Neural cell (in vitro differentiated cells): ENCODE data around the gene PYDC2. TPM values are rescaled to one million over a fixed set of nuclear protein-coding genes. Genes with fewer than 3 reads are reported as not detected.

Experiments
- H2AFZ ChIP-seq: fragments of 200-600, 300-800 bp; sonication (generic), shearing (Covaris generic); 2 replicates; pipeline ENCODE4 v1.6.0; 2014; ENCODE audit warnings: low read depth, mild to moderate bottlenecking, antibody characterized with exemption, low read length, moderate library complexity
- H3F3A ChIP-seq: fragments of 200-600 bp; shearing (Covaris generic); 2 replicates; pipeline ENCODE4 v1.6.1; 2016; ENCODE audit warnings: mild to moderate bottlenecking, moderate library complexity, mixed read lengths, antibody characterized with exemption, low read length; ENCODE audit not compliant: insufficient read depth, poor library complexity, severe bottlenecking
- H3K27ac ChIP-seq: fragments of 200-600, 300-800 bp; sonication (generic), shearing (Covaris generic); 2 replicates; pipeline ENCODE4 v1.5.1; 2014; ENCODE audit warnings: mild to moderate bottlenecking, low read length, moderate library complexity
- H3K27me3 ChIP-seq: fragments of 300-800, 200-600 bp; sonication (generic), shearing (Covaris generic); 2 replicates; pipeline ENCODE4 v1.6.0; 2014; ENCODE audit warnings: mild to moderate bottlenecking, low read depth, low read length, moderate library complexity; ENCODE audit not compliant: insufficient read depth
- H3K36me3 ChIP-seq: fragments of 300-800, 200-600 bp; sonication (generic), shearing (Covaris generic); 2 replicates; pipeline ENCODE4 v1.5.1; 2014; ENCODE audit warnings: mild to moderate bottlenecking, antibody characterized with exemption, low read length, moderate library complexity; ENCODE audit not compliant: insufficient read depth
- H3K4me2 ChIP-seq: fragments of 300-800, 200-600 bp; sonication (generic), shearing (Covaris generic); 2 replicates; pipeline ENCODE4 v1.6.0; 2014; ENCODE audit warnings: mild to moderate bottlenecking, low read length
- H3K4me3 ChIP-seq: fragments of 300-800, 200-600 bp; sonication (generic), shearing (Covaris generic); 2 replicates; pipeline ENCODE4 v1.5.1; 2014; ENCODE audit warnings: mild to moderate bottlenecking, low read length, moderate library complexity
- H3K79me2 ChIP-seq: fragments of 200-600 bp; shearing (Covaris generic); replicated peaks from 2 replicates; pipeline ENCODE4 v1.6.0; 2014; ENCODE audit warnings: mild to moderate bottlenecking, low read length, moderate library complexity; ENCODE audit not compliant: insufficient read depth
- H3K9ac ChIP-seq: fragments of 300-800, 200-600 bp; sonication (generic), shearing (Covaris generic); 2 replicates; pipeline ENCODE4 v1.6.1; 2016; ENCODE audit warnings: mild to moderate bottlenecking, low read length, mixed read lengths
- H3K9me2 ChIP-seq: fragments of 200-600 bp; shearing (Covaris generic); 2 replicates; pipeline ENCODE4 v1.6.1; 2016; ENCODE audit warnings: mild to moderate bottlenecking, low read length, mixed read lengths; ENCODE audit not compliant: insufficient read depth
- H3K9me3 ChIP-seq: fragments of 200-600, 300-800 bp; sonication (generic), shearing (Covaris generic); 2 replicates; pipeline ENCODE4 v1.6.1; 2016; ENCODE audit warnings: mild to moderate bottlenecking, mixed run types, low read length, moderate library complexity, mixed read lengths
- H4K20me1 ChIP-seq: fragments of 200-600 bp; shearing (Covaris generic); 2 replicates; pipeline ENCODE4 v1.6.1; 2016; ENCODE audit warnings: mild to moderate bottlenecking, mixed run types; ENCODE audit not compliant: insufficient read depth
- EP300 ChIP-seq: fragments of 450-650 bp; conservative IDR thresholded peaks from 2 replicates; pipeline ENCODE4 v1.6.1; 2014; ENCODE audit warnings: antibody characterized with exemption, mild to moderate bottlenecking, moderate library complexity; ENCODE audit not compliant: poor library complexity, severe bottlenecking
- EZH2 ChIP-seq: fragments of 200-600, 300-800 bp; shearing (Covaris generic), sonication (generic); IDR thresholded peaks from 2 replicates; pipeline ENCODE4 v1.6.1; 2014; ENCODE audit warnings: antibody characterized with exemption, low read length, borderline replicate concordance, mild to moderate bottlenecking; ENCODE audit not compliant: insufficient read depth, poor library complexity, severe bottlenecking
- MXI1 ChIP-seq: fragments of 450-650 bp; conservative IDR thresholded peaks from 2 replicates; pipeline ENCODE4 v1.6.1; 2014; ENCODE audit warnings: antibody characterized with exemption, mild to moderate bottlenecking; ENCODE audit not compliant: poor library complexity, severe bottlenecking
- POLR2AphosphoS5 ChIP-seq: IDR thresholded peaks from 2 replicates; pipeline ENCODE4 v1.6.1; 2012
- RAD21 ChIP-seq: fragments of 450-650 bp; conservative IDR thresholded peaks from 2 replicates; pipeline ENCODE4 v1.6.1; 2014; ENCODE audit warnings: antibody characterized with exemption, mild to moderate bottlenecking, moderate library complexity
- SMC3 ChIP-seq: fragments of 450-650 bp; conservative IDR thresholded peaks from 2 replicates; pipeline ENCODE4 v1.6.1; 2014; ENCODE audit warnings: antibody characterized with exemption, mild to moderate bottlenecking, moderate library complexity; ENCODE audit not compliant: poor library complexity
- TAF1 ChIP-seq: IDR thresholded peaks from 2 replicates; pipeline ENCODE4 v1.6.1; 2012; ENCODE audit warnings: low read depth
- polyA plus RNA-seq: library from polyadenylated mRNA; depleted of rRNA; stranded (reverse); fragments of >200 nt; gene quantifications from 2 replicates; pipeline ENCODE4 v1.2.3, GENCODE V29; 2014
- TF ChIP-seq, protein P1 (sequence below): IDR thresholded peaks from 2 replicates; pipeline ENCODE4 v1.6.1; 2012; ENCODE audit warnings: borderline replicate concordance
- TF ChIP-seq, protein P2 (sequence below): fragments of 450-650 bp; IDR thresholded peaks from 2 replicates; pipeline ENCODE4 v1.5.1; 2014; ENCODE audit warnings: antibody characterized with exemption, mild to moderate bottlenecking, moderate library complexity; ENCODE audit not compliant: poor library complexity, severe bottlenecking

The PYDC2 gene
- polyA plus RNA-seq, 1 donor from 2014 or later = not detected

DNA sequence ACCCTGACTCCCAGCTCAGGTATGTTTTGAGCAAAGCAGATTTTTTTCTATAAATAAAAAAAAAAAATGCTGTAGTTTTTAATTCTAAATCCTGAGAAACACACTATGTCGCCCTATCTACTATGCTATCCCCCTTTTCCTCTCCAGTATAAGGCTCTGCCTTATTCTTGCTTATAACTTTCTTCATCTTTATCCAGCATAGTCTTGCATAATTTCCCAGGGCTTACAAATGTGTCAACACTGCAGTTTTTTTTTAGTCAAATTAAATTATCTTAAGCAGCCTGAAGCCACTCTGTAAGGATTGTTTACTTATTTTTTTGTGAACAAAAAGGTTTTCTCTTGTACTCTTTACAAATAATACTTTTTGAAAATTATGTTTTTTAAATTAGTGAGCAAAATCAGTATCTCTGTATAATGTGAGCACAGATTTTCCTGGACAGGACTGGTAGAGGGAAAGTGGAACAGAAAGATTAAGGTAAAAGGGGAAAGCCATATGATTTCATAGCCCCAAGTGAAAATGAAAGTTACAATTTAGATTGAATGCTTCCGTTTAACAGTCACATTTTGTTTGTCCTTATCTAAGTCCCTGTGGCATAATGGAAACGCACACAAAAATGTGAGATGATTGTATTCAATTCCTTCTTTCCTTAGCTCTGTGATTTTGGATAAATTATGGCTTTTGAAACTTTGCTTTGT lies 5.6 kb upstream of the PYDC2 start (continued):
- TF ChIP-seq, protein P1, sequence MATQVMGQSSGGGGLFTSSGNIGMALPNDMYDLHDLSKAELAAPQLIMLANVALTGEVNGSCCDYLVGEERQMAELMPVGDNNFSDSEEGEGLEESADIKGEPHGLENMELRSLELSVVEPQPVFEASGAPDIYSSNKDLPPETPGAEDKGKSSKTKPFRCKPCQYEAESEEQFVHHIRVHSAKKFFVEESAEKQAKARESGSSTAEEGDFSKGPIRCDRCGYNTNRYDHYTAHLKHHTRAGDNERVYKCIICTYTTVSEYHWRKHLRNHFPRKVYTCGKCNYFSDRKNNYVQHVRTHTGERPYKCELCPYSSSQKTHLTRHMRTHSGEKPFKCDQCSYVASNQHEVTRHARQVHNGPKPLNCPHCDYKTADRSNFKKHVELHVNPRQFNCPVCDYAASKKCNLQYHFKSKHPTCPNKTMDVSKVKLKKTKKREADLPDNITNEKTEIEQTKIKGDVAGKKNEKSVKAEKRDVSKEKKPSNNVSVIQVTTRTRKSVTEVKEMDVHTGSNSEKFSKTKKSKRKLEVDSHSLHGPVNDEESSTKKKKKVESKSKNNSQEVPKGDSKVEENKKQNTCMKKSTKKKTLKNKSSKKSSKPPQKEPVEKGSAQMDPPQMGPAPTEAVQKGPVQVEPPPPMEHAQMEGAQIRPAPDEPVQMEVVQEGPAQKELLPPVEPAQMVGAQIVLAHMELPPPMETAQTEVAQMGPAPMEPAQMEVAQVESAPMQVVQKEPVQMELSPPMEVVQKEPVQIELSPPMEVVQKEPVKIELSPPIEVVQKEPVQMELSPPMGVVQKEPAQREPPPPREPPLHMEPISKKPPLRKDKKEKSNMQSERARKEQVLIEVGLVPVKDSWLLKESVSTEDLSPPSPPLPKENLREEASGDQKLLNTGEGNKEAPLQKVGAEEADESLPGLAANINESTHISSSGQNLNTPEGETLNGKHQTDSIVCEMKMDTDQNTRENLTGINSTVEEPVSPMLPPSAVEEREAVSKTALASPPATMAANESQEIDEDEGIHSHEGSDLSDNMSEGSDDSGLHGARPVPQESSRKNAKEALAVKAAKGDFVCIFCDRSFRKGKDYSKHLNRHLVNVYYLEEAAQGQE = no peak

DNA sequence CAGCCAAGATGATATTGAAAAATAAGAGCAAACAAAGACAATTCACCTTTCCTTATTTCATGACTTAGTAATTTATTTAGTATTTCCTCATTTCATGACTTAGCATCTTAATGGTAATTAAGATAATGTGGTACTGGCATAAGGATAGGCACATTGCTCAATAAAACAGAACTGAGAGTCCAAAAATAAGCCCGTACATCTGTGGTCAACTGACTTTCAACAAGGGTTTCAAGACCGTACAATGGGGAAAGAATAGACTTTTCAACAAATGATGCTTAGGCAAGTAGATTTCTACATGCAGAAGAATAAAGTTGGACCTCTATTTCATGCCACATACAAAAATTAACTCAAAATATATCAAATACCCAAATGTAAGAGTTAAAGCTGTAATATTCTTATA lies 603 bp upstream of the PYDC2 start:
- no peaks in the 10 kb centered on the region for H3K9me3 ChIP-seq
- no peak overlapping the region for H3K9ac ChIP-seq
- no peak overlapping the region for H3K4me3 ChIP-seq
- no peak overlapping the region for H3K4me2 ChIP-seq
- H2AFZ ChIP-seq = no peak overlapping the region
- H3K27me3 ChIP-seq = no peaks in the 10 kb centered on the region
- H4K20me1 ChIP-seq = no peaks in the 10 kb centered on the region
- H3K79me2 ChIP-seq = no peaks in the 10 kb centered on the region
- no peak for TF ChIP-seq RAD21
- TF ChIP-seq POLR2AphosphoS5 = no peak
- TF ChIP-seq, protein P2, sequence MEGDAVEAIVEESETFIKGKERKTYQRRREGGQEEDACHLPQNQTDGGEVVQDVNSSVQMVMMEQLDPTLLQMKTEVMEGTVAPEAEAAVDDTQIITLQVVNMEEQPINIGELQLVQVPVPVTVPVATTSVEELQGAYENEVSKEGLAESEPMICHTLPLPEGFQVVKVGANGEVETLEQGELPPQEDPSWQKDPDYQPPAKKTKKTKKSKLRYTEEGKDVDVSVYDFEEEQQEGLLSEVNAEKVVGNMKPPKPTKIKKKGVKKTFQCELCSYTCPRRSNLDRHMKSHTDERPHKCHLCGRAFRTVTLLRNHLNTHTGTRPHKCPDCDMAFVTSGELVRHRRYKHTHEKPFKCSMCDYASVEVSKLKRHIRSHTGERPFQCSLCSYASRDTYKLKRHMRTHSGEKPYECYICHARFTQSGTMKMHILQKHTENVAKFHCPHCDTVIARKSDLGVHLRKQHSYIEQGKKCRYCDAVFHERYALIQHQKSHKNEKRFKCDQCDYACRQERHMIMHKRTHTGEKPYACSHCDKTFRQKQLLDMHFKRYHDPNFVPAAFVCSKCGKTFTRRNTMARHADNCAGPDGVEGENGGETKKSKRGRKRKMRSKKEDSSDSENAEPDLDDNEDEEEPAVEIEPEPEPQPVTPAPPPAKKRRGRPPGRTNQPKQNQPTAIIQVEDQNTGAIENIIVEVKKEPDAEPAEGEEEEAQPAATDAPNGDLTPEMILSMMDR = no peak
- no peak for TF ChIP-seq SMC3
- TF ChIP-seq EP300 = no peak
- TF ChIP-seq MXI1 = no peak
- TF ChIP-seq EZH2 = no peak
- TF ChIP-seq, protein P1 = no peak
- TF ChIP-seq TAF1 = no peak
- H3K36me3 ChIP-seq = no peaks in the 10 kb centered on the region
- no peaks in the 10 kb centered on the region for H3F3A ChIP-seq
- no peak overlapping the region for H3K27ac ChIP-seq
- no peaks in the 10 kb centered on the region for H3K9me2 ChIP-seq
